COR-L47 (cell line): Measurements from ENCODE around the gene RARRES1.

Experiments
- DNase-seq: peaks from one replicate; lab custom pipeline; 2025; lab: John Stamatoyannopoulos, UW

RARRES1 gene

DNA sequence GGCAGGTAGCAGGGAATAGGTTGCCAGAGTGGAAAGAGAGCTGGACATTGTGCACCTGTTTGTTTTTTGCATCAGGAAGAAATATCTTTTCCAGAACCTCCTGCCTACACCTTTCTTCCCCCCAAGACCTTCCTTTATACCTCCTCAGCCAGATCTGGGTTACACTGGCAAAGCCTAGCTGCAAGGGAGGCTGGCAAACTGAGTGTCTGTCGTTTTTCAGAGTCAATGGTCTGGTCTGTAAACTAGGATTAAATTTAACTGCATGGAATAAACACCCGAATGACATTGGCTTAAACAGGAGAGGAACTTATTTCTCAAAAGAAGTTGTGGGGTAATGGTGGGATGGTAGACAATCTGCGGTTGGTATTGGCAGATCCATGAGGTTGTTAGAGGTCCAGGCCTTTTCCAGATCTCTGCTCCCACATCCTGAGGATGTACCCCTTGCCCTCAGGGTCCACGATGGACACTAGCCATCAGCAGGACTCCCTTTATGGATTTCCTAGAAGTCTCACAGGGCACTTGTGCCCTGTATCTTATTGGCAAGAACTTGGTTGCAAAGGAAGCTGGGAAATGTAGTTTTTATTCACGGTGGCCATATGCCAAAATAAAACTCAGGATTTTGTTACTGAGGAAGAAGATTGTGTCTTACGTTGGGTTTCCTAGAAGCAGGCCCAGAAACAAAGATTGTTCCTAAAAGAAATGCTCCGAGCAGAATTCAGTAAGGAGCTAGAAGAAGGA, 3.2 kb upstream of the RARRES1 start:
- DNase-seq, result no peak

DNA sequence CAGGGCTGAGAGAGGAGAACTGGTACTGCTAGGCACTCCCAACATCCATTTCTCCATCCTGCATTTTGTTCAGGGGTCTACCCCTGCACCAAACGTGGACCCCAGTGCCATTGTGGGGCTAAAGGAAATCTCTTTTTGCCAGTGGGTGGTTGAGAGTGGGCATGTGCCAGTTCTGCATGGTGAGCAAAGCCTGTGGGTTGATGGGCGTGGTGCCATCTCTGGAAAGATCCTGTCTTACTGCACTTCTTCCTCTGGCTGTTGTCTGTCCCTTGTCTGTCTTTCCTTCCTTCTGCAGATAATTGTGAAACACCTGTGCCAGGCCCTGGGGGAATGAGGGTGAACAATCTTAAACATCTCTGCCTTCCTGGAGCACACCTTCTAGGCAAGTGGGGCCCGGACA, 1.4 kb upstream of the RARRES1 start:
- no peak for DNase-seq

DNA sequence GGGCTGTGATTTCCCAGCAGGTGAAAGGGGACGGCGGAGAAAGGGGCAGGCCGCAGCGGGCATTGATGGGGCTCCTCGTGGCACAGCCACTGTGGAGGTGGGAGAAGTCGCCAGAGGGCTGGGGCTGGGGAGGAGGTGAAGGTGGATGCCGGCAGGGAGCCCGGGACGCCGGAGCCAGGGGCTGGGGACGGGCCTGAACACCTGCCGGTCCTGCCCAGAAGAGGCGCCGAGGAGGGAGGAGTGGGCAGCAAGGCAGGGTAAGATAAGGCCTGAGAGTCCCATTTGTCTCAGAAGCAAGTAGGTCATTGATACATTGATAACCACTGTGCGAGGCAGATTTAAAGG, 571 bp upstream of the RARRES1 start:
- DNase-seq, result no peak

DNA sequence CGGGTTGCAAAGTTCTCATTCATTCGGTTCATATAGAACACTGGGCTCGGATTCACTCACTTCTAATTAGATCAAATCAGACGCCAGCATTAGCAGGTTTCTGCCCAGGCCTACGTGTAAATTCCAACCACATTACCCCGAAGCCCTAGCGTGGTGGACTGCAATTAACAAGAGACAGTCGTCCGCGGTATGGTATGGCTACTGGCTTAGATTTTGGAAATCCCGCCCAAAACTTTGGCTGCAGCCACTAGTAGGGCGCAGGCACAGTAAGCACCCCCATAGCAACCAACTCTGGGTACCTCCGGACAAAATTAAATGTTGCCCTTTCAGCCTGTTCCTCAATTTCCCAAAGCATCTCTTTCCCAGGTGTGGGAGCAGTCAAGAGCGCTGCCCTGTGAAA, 771 bp downstream of the RARRES1 start:
- DNase-seq, result no peak

DNA sequence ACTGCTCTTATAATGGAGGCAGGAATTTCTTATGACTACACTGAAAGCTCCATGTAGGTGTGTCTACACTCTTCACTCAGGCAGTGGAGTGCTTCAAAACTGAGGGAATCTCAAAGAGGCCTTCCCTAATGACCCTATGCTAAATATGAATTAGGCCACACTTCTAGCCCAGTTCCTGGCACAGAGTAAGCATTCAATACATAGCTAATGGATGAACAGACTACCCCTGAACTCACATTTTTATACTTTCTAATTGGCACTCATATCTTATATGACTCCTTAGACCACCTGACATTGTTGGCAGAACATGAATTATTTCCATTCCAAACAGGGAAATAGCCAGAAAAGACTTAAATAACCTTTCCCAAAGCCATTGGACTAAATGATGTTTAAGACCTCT, 3.4 kb downstream of the RARRES1 start:
- no peak for DNase-seq

DNA sequence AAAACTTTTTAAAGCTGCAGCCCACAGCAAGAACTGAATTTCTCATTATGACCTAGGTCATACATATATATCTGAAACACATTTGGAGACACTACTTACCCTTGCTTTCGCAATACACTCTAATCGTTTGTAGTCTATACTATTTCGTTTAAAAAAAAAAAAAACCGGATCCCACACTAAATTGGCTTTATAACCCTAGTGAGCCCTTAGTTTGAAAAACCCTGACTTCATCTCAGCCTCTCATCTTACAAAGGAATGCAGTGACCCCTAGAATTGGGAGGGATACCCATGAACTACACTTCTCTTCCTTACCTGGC, 4.2 kb downstream of the RARRES1 start:
- no peak for DNase-seq

DNA sequence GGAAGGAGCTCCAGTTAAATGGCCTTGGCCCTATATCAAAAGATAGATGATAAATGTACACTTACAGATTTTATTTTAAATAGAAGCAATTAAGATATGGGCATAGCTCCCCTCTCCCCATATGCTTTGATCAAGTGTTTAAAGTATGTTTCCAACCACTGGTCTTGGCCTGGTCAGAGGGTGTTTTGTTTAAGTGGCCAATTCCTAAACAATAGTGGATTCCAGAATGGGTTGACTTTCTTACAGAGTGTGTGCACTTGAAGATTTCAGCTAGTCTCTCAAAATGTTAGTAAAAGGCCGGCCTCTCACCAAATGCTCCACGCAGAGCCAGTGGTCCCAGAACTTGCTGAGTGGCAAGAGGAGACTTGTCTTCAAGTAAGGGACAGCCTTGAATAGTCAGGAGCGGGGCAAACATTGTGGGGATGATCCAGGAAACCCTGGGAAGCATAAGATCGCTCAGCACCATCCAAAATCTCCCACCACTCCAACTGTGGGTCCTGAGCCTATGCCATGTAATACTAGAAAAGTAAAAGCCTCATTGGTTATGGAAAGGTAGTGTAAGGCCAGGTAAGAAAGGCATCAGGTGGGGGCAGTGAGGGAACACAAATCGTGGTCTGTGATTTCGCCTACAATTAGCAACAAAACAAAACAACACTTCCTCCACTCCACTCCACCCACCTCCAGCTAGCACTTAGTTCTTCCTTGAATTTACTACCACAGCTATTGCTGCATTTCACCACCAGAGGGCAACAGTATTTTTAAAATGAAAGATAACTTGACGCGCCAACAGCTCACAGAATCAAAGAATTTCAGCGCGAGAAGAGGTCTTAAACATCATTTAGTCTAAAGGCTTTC, 4.8 kb downstream of the RARRES1 start:
- peak; percentile 59 for DNase-seq

DNA sequence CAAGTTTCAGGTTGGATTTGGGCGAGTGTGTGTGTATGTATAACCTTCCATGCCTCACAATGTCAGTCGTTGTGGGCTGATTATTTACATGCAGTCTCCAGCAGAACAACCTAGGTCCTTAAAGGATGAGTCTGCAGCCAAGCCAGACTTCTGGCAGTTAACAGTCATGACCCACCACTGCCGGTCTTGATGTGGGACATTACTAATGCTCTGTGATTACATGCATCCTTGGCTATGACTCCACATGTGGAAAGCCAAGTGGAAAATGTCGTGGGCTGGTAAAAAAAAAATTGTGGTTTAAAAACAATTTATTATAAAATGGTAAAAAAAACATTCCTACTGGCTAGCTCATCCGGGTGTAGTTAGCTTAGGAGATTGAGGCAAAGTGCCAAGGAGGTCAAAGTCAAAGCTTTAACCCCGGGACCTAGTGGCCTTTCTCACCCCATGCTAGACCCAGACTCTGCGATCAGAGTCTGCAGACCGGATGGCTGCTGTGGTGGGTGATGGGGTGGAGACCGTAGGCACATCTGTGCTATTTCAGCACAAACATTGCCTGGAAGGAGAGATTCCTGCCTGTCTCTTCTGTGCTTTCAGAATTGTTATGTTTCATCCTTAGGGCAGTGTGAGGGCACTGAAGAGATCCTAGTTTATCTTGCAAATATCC, 6.8 kb downstream of the RARRES1 start:
- DNase-seq, result no peak

DNA sequence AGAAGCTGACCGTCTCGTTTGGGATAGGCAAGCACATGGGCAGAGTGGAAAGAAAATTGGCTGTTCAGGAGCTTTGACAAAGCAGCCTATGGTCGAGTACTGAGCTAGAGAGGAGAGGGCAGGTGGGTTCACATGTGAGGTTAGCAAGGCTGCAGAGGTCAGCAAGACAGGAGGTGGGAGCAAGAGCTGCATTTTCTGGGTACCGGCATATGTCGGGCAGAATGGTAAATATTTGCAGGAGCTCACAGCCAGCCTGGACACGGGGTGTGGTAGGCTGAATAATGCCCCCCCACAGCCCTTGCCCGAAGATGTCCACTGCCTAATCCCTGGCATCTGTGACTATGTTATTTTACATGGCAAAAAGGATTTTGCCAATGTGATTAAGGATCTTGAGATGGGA, 8.3 kb downstream of the RARRES1 start:
- DNase-seq, result no peak

DNA sequence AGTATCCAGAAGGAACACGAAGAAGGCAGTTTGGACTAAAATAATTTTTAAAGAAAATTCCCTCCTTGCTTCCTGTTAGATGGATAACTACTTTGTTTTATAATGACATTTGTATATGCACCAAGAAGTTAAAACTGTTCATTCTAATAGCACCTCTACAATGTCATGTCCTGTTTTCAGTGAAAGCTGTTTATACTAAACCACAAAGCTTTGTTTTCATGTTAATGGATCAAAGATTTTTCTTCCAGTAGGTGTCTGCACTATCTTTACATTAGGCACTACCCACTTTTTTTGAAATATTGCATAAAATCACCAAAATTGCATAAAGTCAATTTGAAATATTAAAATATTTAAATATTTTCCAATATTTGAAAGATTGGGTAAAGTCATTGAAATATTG, 10.1 kb downstream of the RARRES1 start:
- DNase-seq, result no peak

DNA sequence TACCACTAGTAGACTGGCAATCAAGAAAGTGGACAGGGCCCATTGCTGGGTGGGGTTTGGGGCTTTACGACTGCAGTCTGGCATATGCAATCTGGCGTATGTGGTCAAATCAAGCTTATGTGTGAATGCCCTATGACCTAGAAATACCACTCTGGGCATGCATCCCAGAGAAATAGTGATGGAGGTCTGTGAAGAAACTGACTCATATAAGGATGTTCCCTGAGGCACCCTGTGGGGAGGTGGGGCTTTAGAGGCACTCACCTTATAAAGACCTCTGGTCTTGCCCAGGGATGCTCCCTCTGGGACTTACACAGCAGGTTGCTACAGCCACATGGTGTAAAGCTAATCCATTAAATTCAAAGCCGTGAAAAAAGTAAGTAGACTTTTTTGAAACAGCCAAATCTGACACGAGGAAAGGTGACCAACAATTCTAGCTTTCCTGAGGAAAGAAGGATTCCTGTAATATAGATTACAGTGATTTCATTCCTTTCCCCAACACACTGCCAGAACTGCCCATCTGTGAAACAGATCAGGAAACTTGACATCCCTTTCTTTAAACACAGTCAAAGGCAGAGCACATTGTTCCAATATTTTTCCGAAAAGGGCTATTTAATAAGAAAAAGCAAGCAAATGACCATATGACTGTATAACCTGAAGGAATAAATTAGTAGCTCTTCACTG, 13.6 kb downstream of the RARRES1 start:
- no peak for DNase-seq

DNA sequence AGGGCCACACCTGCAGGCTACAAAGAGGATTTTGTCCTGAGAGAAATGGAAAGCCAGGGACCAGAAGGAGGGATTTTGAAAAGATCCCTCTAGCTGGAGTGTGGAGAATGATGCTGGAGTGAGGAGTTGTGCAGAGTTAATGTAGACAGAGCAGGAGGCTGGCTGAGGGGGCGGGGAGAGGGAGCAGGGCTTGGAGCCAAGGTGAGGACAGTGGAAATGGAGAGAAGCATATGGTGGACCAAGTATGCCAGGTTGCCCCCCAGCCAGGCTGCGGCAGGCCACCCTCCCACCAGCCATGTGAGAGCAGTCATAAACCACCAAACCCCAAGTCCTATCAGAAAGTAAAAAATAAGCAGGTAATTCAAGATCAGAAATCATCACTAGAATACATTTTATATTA, 14.7 kb downstream of the RARRES1 start:
- DNase-seq, result no peak

DNA sequence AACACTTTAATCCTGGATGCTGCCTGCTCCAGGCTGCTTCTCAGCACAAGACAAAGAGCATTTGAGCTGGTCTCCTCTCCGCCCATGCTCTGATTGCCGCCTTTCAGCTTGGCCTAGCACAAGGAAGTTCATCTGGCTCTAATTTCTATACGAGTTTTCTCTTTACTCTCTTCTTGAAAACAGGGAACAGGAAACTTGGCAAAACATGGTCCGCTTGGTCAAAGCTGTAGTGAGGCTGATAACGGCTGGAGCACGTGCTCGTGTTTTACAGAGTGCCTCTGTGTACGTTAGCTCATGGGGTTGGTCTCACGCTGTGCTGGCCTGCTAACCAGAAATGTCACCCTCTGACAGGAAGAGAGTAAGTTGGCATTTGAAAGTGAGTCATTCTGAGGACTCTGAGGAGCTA, 19.2 kb downstream of the RARRES1 start:
- DNase-seq, result no peak

DNA sequence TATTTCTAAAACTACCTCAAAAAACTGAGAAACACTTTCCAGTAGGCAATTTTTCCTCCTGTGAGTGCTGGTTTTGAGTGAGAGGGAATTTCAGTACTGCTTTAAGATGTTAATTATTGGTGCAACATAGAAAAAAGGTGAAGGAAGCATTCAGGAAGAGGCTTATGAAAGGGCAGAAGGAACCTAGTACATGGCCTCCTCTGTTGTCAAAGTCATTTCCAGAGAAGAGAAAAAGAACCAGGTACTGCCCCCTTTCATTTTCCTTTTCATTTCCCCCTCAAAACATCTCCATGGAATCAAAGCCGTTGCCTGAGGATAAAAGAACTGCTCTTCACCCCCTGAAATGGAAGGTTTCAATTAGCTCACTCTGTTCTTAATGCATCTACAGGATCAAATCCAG, 19.8 kb downstream of the RARRES1 start:
- no peak for DNase-seq

DNA sequence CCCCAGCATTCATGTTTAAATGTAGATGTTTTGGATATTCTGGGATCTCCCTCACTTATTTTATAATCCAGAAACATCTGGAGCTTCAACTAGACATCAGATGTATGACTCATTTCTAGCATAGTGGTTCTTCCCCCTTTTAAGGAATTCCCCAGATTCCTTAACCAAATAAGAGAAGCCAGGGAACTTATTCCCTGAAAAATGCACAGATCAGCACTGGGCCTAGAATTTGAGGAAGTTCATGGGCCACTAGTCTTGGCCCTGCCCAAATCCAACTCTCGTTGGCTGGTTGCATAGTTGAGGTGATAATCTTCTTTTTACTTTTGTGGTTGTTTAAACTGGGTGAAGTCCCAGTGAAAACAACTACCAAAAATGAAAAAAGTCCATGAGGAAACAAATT, 20.4 kb downstream of the RARRES1 start:
- DNase-seq, result no peak

DNA sequence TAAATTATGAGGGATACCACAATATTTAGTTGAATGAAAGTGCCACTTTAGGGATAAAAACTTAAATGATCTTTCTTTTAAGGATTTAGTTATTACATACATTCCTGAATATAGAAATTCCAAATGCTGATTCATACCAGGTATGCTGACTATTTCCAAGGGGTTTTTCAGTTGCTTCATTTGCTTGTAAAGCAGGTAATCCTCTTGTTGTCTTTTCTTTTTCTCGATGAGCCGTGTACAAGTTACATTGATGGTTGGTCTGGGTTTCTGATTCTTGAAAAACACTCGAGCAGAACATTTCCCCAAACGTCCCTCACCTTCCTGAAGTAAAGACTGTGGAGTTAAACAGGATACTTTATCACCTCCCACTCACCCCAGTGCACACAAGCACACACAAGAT, 21.7 kb downstream of the RARRES1 start:
- no peak for DNase-seq

DNA sequence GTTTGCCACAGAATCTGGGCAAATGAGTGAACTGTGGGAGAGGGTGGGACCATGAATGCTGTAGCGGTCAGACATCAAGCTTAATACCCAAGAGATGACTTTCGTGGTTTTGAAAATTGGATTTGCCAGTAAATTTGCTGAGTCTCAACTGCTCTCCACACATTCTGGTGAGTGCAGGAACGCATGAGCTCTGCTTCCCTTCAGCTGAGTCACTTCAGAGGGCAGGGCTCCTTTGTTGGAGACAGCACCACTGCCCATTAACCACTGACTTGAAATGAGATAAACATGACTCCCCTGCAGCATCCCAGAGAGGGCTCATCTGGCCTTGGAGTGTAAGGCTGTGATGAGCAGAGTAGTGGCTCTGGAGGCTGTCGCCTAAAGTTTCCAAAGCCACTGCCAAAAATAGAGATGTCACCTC, 22.6 kb downstream of the RARRES1 start:
- DNase-seq, result no peak

DNA sequence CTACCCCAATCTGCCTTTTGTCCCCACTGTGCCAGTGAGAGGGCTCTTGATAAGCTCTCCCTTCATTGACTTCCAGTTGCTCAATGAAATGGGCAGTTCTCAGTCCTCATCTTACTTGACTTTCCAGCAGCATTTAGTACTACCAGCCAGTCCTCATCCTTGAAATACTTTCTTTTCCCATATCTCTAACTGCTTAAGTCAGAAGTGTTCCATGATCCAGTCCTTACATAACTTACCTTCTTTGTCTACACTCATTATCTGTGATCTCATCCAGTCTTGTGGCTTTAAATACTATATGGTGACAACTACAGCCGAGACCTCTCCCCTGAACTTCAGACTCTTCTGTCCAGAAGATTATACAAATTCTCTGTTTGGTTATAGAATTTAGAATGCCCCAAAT, 28.7 kb downstream of the RARRES1 start:
- DNase-seq, result no peak

DNA sequence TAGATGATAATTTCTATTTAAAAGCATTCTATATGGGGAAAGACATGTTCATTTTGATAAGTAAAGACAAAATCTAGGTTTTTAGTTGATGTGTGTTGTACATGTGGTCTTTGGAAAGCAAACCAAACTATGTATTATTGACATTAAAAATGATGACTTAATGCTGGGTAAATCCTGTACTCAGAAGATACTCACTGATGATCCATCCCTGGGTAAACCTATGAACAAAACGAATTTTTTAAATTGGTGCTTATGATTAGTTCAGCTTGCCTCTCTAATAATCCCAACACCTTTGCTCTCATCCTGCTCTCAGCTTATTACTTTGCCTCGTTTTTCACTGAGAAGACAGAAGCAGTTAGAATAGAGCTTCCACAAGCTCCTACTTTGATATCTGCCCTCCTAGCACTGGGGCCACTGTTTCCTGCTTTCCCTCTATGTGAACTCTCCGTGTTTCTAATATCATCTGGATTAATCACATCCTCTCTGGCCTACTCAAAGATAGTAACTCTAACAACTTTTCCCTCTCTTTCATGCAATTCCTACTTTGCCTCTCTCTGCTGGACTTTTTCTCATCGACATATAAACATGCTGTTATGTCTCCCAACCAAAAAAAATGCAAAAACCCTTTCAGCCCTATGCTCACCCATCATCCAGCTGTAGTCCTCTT, 29.3 kb downstream of the RARRES1 start:
- no peak for DNase-seq

DNA sequence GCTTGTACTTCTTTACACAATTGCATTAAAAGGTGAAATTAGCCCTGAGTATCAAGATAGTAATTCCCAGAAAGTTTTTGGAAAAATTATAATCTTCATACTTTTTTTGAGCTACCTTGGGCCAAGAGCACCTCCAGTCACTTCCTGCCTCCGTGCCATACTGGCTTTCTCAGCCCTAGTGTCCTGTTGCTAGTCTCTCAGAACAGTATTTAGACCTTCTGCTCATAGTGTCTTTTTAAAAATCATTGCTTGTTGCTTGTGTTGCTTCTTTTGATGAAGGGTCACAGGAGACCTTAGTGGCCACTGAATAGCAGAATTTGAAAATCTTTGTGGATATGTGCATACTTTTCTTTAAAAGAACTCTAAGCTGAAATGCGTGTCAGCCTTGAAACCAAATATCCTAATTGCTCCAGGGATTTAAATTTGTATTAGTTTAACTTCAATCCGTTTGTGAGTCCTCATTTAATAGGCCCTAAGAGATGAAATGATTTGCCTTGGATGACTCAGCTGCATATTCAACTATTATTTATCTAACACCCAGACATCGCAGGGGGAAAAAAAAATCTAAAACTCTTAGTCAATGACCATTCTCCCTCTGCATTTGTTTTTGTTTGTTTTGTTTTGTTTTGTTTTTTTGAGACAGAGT, 30.7 kb downstream of the RARRES1 start:
- no peak for DNase-seq

DNA sequence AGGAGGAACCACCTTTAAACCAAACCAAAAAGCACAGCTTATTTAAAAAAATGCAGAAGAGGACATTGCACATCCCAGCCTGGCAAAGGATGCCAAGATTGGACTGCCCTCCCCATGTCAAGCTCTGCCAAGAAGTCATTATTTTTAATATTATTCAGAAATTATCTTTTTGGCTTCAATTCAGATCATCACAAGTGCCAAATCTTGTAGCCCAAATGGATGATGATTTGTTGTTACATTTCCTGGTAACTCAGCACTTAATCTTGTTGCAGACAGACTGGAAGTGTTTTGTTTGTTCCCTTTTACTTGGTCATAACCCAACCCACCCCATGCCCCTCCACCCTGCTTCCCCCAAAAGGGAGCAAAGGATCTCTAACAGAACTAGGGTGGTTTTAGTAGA, 31.7 kb downstream of the RARRES1 start:
- DNase-seq, result no peak

DNA sequence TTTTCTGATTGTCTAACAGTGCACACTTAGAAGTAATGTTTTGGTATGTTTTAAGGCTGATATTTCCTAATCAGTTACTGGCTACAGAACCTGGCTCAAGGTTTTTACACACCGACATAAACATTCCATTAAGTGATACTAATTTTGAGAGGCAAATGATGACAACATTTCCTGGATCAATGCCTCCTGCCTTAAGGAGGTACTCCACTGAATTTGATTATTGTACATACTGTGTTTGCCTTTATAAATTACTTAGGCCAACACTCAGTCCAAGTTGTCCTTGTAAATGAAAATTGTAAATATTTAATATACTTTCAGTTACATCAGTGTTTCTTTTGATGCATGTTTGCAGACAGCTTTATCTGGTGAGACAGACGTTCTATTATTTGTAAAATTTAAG, 35.6 kb downstream of the RARRES1 start:
- DNase-seq, result no peak
